Prostate gland (tissue), 2 donors: ENCODE data around the gene PCDH18. TPM values are rescaled to one million over a fixed set of nuclear protein-coding genes. Genes with fewer than 3 reads are reported as not detected.

Source experiments
- DNase-seq: peaks from one replicate; pipeline ENCODE4 v3.0.0-alpha.2; 2019; ENCODE audit warnings: low spot score
- H3K27ac ChIP-seq, 2 donors: fragments of 200-600 bp; sonication (generic); 2 replicates each; pipeline ENCODE4 v1.5.1; 2017 to 2019
- H3K27me3 ChIP-seq: fragments of 200-600 bp; sonication (generic); replicated peaks from 2 replicates; pipeline ENCODE4 v1.5.1; 2019; ENCODE audit not compliant: insufficient read depth
- H3K36me3 ChIP-seq, 2 donors: fragments of 200-600 bp; sonication (generic); 1 replicate in 1 of 2; 2 replicates in 1 of 2; pipeline versions ENCODE4 v1.5.1 to v1.8.1; 2017 to 2019
- H3K4me1 ChIP-seq: fragments of 200-600 bp; sonication (generic); replicated peaks from 2 replicates; pipeline ENCODE4 v1.5.1; 2019
- H3K4me3 ChIP-seq, 2 donors: fragments of 200-600 bp; sonication (generic); 2 replicates each; pipeline ENCODE4 v1.5.1; 2017 to 2019
- H3K9me3 ChIP-seq: fragments of 200-600 bp; sonication (generic); 2 replicates; pipeline ENCODE4 v1.5.1; 2017
- CTCF ChIP-seq, 4 experiments: fragments of 200-600 bp in 2 of 4; fragments of 450-650 bp in 2 of 4; sonication (generic) in 2 of 4; IDR thresholded peaks; 1 replicate in 3 of 4; 2 replicates in 1 of 4; pipeline ENCODE4 v1.5.1; 2016 to 2019; ENCODE audit warnings: antibody characterized with exemption in 4 of 4, mild to moderate bottlenecking in 2 of 4, moderate library complexity in 2 of 4
- POLR2A ChIP-seq: fragments of 450-650 bp; IDR thresholded peaks from one replicate; pipeline ENCODE4 v1.6.1; 2016; ENCODE audit warnings: antibody characterized with exemption, mild to moderate bottlenecking
- POLR2AphosphoS5 ChIP-seq: sonication (generic); formaldehyde crosslinking; IDR thresholded peaks from one replicate; pipeline ENCODE4 v1.6.1; 2017; ENCODE audit warnings: antibody characterized with exemption
- WGBS: methylation state at CpG from one replicate; pipeline ENCODE4 v1.1.5; 2018; 5-methylcytosine and 5-hydroxymethylcytosine counted together
- intact Hi-C: fragments of 100-400 bp; cut with DNase I; formaldehyde crosslinking; loops from one replicate; pipeline ENCODE4 v1.14.2; 2022
- total RNA-seq, 2 donors: library from RNA; depleted of rRNA; stranded (reverse); fragments of >200 nt; gene quantifications; one replicate each; pipeline ENCODE4 v1.1.0, GENCODE V29; 2016

The PCDH18 gene
- total RNA-seq, 2 donors from 2014 or later, result 12.3 to 28.0 TPM

DNA sequence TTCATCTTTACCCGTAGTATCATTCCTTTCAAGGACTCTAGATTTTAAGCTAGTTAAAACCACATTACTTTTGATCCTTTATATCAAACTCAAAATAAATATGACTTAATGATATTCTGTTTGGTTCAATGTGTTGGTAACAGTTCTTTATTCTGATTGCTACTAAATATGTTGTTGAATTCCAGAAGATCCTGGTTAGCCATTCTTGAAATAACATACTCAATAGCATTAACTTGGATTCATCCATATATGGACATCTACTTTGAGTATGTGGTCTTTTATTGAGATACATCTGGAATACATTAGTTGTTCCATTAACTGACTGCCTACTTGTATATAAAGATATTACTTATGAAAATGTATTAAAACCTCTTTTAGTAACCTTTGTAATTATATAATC lies 27.5 kb upstream of the PCDH18 start:
- 96% methylated on average over 1 of the region's 1 CpG for WGBS
- H3K36me3 ChIP-seq, result no peaks in the 10 kb centered on the region
- DNase-seq, result no peak

GRCh38 chr4:137558951-137559350 lies 26.7 kb upstream of the PCDH18 start:
- 69% methylated on average over 2 of the region's 2 CpGs for WGBS
- no peak overlapping the region for H3K27ac ChIP-seq
- intact Hi-C loops, result no loop called here
- H3K4me3 ChIP-seq, result no peak overlapping the region
- TF ChIP-seq CTCF (IDR thresholded peaks at IDR 0.05) (no peak), POLR2A (no peak), POLR2AphosphoS5 (no peak)
- no peak for DNase-seq
- H3K4me1 ChIP-seq, result no peaks in the 10 kb centered on the region
- no peaks in the 10 kb centered on the region for H3K36me3 ChIP-seq
- H3K27me3 ChIP-seq, result no peaks in the 10 kb centered on the region
- H3K9me3 ChIP-seq, result no peaks in the 10 kb centered on the region

More for the DNA sequence above, 27.5 kb upstream of the PCDH18 start:
- Histone ChIP-seq H3K4me1 (no peaks in the 10 kb centered on the region), H3K9me3 (no peaks in the 10 kb centered on the region), H3K27me3 (no peaks in the 10 kb centered on the region), H3K27ac (no peak overlapping the region), H3K4me3 (no peak overlapping the region)
- intact Hi-C loops, result no loop called here
- TF ChIP-seq CTCF (IDR thresholded peaks at IDR 0.05), result no peak
- no peak for TF ChIP-seq POLR2A
- no peak for TF ChIP-seq POLR2AphosphoS5

DNA sequence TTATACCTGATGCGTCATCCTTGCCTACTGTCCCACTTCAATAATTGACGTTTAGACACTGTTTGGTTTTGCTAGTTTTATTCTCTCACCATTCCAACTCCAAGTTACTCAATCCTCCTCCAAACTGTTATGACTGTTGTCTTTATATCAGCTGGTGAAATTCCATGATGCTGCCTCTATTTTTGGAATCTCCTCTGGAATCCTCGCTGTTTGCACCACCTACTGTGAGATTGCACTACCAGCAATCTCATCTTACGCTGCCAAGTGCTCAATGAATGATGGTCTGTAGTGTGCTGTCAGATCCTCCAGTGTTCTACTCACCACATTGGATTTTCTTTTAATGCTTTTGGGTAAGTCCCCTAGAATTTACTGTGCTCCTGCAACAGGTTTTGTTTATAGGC lies 13.2 kb upstream of the PCDH18 start:
- Histone ChIP-seq H3K4me3 (no peak overlapping the region), H3K27me3 (no peaks in the 10 kb centered on the region), H3K9me3 (no peaks in the 10 kb centered on the region), H3K4me1 (no peaks in the 10 kb centered on the region), H3K36me3 (no peaks in the 10 kb centered on the region), H3K27ac (no peak overlapping the region)
- intact Hi-C loops, result no loop called here
- no peak for DNase-seq
- TF ChIP-seq CTCF (IDR thresholded peaks at IDR 0.05) (no peak), POLR2A (no peak), POLR2AphosphoS5 (no peak)
- 72% methylated on average over 4 of the region's 4 CpGs for WGBS

DNA sequence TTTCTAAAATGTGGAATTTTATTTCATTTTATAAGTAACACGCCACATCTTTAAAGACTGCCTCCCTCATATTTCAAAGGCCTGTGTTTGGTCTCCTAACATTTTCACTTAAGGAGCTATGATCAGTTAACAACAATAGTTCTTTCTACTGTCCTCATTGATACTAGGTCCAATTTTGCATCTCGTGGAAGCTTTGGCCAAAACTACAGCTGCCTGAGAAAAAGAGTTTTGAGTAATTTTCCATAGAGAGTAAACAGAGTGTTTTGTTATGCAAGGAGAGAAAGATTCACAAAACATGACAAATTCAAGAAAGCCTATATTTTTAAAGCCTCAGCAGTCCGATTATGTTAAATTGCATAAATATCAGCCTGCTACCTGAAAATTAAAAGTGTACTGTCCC lies 11.4 kb upstream of the PCDH18 start:
- no peaks in the 10 kb centered on the region for H3K4me1 ChIP-seq
- H3K27ac ChIP-seq, result peak overlapping the region in 1 of 2 donors; percentile 20
- no peak for TF ChIP-seq CTCF (IDR thresholded peaks at IDR 0.05)
- TF ChIP-seq POLR2A, result no peak
- TF ChIP-seq POLR2AphosphoS5, result no peak
- WGBS, result 44% methylated on average over 3 of the region's 3 CpGs
- H3K36me3 ChIP-seq, result no peaks in the 10 kb centered on the region
- no peaks in the 10 kb centered on the region for H3K27me3 ChIP-seq
- H3K4me3 ChIP-seq, result no peak overlapping the region
- DNase-seq, result no peak
- intact Hi-C loops, result no loop called here
- no peaks in the 10 kb centered on the region for H3K9me3 ChIP-seq

- 71% methylated on average over 2 of the region's 2 CpGs for WGBS
- DNase-seq, result no peak
- Histone ChIP-seq H3K27ac (peak overlapping the region in 1 of 2 donors; percentile 20), H3K27me3 (no peaks in the 10 kb centered on the region), H3K9me3 (no peaks in the 10 kb centered on the region), H3K4me1 (no peaks in the 10 kb centered on the region), H3K4me3 (no peak overlapping the region), H3K36me3 (no peaks in the 10 kb centered on the region)
- TF ChIP-seq POLR2A, result no peak
- no peak for TF ChIP-seq POLR2AphosphoS5
- TF ChIP-seq CTCF (IDR thresholded peaks at IDR 0.05), result no peak
- intact Hi-C loops, result no loop called here
Measured at GRCh38 chr4:137543198-137543597, 10.9 kb upstream of the PCDH18 start.
